Stimulated activated CD4-positive, alpha-beta T cell treated with anti-CD3 and anti-CD28 coated beads, Interleukin-4, amount 100 ng/mL, for 48 hours (primary cell): Measurements from ENCODE around the gene INPP5K.
"Not testable (repeated sequence)": the region's sequence is repeated elsewhere in the genome, so short reads cannot be mapped to it uniquely, and the experiment has no call there.

Experiments used
- DNase-seq, 2 donors: peaks; one replicate each; pipeline ENCODE4 v3.0.0-alpha.2; 2020; ENCODE audit warnings: low read depth in 2 of 2

INPP5K gene

GRCh38 chr17:1516388-1517161, at the start of gene INPP5K:
INPP5K (minus strand) TSS chr17:1516612; CDS start chr17:1516499, 113 bp downstream.
- peak; percentile 93 to 96 for DNase-seq

GRCh38 chr17:1565877-1566276, 49.5 kb upstream of the INPP5K start:
- DNase-seq: no peak

- DNase-seq: no peak
Observed at GRCh38 chr17:1563786-1564613, 47.6 kb upstream of the INPP5K start.

- not testable (repeated sequence) for DNase-seq
Observed at GRCh38 chr17:1563471-1563785, 47.0 kb upstream of the INPP5K start.

GRCh38 chr17:1562176-1562643, 45.8 kb upstream of the INPP5K start:
- DNase-seq: peak in 1 of 2 donors; percentile 32

- DNase-seq: peak in 1 of 2 donors; percentile 32
Observed at GRCh38 chr17:1561420-1562175, 45.2 kb upstream of the INPP5K start.

- DNase-seq: no peak
Observed at GRCh38 chr17:1560858-1561355, 44.5 kb upstream of the INPP5K start.

- no peak for DNase-seq
Observed at GRCh38 chr17:1560101-1560857, 43.9 kb upstream of the INPP5K start.

- DNase-seq: no peak
Observed at GRCh38 chr17:1559047-1560043, 42.9 kb upstream of the INPP5K start.

GRCh38 chr17:1558401-1558800, 42.0 kb upstream of the INPP5K start:
- no peak for DNase-seq

GRCh38 chr17:1557355-1558095, 41.1 kb upstream of the INPP5K start:
- DNase-seq: no peak

- DNase-seq: no peak
Observed at GRCh38 chr17:1555651-1556471, 39.4 kb upstream of the INPP5K start.

- no peak for DNase-seq
Observed at GRCh38 chr17:1554751-1555540, 38.5 kb upstream of the INPP5K start.

- no peak for DNase-seq
Observed at GRCh38 chr17:1553354-1554266, 37.2 kb upstream of the INPP5K start.

GRCh38 chr17:1552932-1553331, 36.5 kb upstream of the INPP5K start:
- no peak for DNase-seq

- DNase-seq: no peak
Observed at GRCh38 chr17:1551741-1552140, 35.3 kb upstream of the INPP5K start.
